ENCODE data around the gene AK8.

DNA sequence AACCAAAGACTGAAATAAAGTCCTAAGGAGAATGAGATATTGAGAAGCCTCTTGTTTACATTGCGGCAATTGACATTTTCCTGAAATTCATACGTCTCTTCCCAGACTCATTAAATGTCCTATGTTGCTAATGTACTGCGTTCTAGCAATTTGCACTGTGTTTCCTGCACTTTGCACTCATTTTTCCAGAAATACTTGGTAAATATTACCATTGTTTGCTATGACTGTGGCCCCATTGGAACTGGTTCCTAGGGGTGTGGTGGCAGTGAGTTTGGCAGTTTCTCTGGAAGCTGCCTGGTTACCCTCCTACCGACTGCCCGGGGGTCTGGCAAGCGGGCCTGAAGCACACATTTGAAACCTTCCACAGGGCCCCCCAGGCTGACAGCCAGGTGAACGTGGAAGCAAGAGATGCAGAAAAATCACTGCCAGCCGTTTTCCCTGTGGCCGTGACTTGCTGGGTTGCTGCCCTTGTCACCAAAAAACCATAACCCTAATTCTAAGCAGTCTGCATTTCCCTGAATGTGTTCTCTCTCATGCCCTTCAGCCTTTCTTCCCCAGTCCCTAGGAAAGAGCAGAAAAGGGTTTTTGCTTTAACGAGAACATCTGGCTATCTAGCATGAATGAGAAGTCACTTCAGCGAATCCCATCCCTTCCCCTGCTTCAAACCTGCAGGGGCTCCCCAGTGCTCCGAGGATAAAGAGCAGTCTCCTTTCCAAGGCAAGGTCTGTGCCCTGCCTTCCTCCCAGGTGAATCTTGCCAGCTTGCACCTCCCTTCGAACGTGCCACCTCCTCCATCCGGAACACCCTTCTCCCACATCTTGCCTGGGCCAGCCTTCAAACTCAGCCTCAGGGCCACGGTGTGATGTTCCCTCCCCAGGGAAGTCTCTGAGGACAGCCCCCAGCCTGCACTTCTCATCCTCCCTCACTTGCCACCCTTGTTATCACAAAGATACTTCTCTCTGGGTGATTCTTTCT, 84.2 kb downstream of the AK8 start:
- TF ChIP-seq RBBP5 (IDR thresholded peaks at IDR 0.05; ENCODE audit: borderline replicate concordance, insufficient read depth, low read length, poor library complexity, severe bottlenecking): no peak
- TF ChIP-seq FUS (optimal IDR thresholded peaks at IDR 0.05; ENCODE audit: low read depth, low read length): no peak
- no peak for TF ChIP-seq ATF1 (CRISPR knock-in tag; IDR thresholded peaks at IDR 0.05)
- no peak for TF ChIP-seq ATF1 (tag; IDR thresholded peaks at IDR 0.05)

Data from K562 (cell line).